GM21390 (cell line): ENCODE data around the gene RNFT1.
"Not testable (repeated sequence)": the region's sequence is repeated elsewhere in the genome, so short reads cannot be mapped to it uniquely, and the experiment has no call there.

Source experiments
- ATAC-seq: cut with Tn5 transposase; IDR thresholded peaks from one replicate; pipeline ENCODE4 v1.9.1; 2021; ENCODE audit not compliant: unreplicated experiment

RNFT1 gene

DNA sequence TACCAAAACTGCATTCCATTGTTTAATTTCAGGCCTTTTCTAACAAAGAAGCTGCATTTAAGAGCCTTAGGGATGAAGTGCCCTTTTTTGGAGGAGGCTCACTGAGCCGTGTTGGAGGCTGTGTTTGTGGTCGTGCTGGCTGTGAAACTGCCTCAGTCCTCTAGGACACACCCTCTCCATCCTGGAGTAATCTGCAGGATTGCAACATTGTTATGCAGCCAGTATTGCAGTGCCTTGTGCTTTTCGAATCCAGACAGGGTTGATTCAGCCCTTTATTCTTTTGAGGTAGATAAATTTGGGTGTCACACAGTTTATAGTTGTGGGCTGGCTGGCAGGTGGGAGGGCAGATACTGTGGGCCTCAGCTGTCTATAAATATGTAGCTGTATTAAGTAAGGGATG is 33.8 kb downstream of the RNFT1 start:
- ATAC-seq, result not testable (repeated sequence)

GRCh38 chr17:59930121-59930520 is 34.4 kb downstream of the RNFT1 start:
- not testable (repeated sequence) for ATAC-seq

GRCh38 chr17:59920637-59921036 is 43.9 kb downstream of the RNFT1 start:
- ATAC-seq, result not testable (repeated sequence)

GRCh38 chr17:59916446-59916845 is 48.1 kb downstream of the RNFT1 start:
- ATAC-seq, result no peak

GRCh38 chr17:59914274-59914854 is 50.2 kb downstream of the RNFT1 start:
- no peak for ATAC-seq

- ATAC-seq, result no peak
Measured at GRCh38 chr17:59907467-59907866, 57.1 kb downstream of the RNFT1 start.

GRCh38 chr17:59903455-59903854 is 61.1 kb downstream of the RNFT1 start:
- no peak for ATAC-seq
